Central memory CD8-positive, alpha-beta T cell (primary cell): Measurements from ENCODE around the gene CCDC174.

Experiments
- ATAC-seq: fragments of 150-1000 bp; cut with Tn5 transposase; replicated peaks from 2 replicates; pipeline ENCODE4 v1.10.0; 2022; ENCODE audit warnings: mild to moderate bottlenecking, moderate FRiP score, moderate number of reproducible peaks; ENCODE audit not compliant: poor library complexity, severe bottlenecking; ENCODE audit errors: extremely low read depth
- DNase-seq, 2 donors: peaks; one replicate each; pipeline ENCODE4 v3.0.0; 2021; ENCODE audit warnings: low spot score in 2 of 2
- H3K27ac Mint-ChIP-seq: one replicate; pipeline ENCODE4 v1.8.0; 2022; ENCODE audit warnings: low read depth, mild to moderate bottlenecking, moderate library complexity, mixed read lengths
- H3K27me3 Mint-ChIP-seq: one replicate; pipeline ENCODE4 v1.8.0; 2022; ENCODE audit warnings: mixed read lengths
- H3K36me3 Mint-ChIP-seq: one replicate; pipeline ENCODE4 v1.8.0; 2022; ENCODE audit warnings: mild to moderate bottlenecking, moderate library complexity, mixed read lengths; ENCODE audit not compliant: insufficient read depth
- H3K4me1 Mint-ChIP-seq: one replicate; pipeline ENCODE4 v1.8.0; 2022; ENCODE audit warnings: mixed read lengths
- H3K4me3 Mint-ChIP-seq: one replicate; pipeline ENCODE4 v1.8.0; 2022; ENCODE audit warnings: mild to moderate bottlenecking, moderate library complexity, mixed read lengths
- H3K9me3 Mint-ChIP-seq: one replicate; pipeline ENCODE4 v1.8.0; 2022; ENCODE audit warnings: mixed read lengths

Gene CCDC174

DNA sequence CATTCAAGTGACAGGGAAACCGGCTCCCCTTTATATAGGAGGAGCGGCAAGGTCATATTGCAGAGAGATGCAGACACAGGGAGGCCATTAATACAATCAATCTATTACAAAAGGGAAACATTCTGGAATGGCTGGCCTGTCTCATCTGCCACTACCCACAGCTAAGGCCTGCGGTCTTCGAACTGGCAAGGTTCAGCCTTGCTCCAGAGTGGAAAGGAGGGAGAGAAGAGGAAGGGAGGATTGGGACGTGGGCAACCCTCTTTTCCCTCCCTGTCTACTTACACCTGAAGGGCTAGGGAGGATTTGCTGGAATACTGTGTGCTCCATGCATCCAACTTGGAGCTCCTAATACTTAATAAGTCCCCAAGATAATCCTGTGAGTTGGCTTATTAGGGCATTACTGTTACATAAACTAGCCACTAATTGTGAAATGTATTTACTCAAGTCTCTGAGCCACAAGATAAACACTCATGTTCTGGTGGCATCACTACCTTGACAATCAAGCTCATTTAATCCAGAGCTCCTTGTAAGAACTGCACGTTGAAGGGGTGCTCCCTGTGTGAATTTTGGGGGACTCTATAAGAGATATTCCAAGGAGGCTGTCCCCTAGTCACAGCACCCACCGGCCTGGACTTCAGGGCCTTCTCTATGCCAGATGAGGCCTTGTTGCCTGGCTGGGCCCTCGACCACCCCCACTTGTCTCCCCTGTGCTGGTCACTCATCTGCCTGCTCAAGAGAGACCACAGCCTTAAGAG lies 19.7 kb upstream of the CCDC174 start:
- Mint-ChIP-seq H3K4me1 (no peaks in the 10 kb centered on the region), H3K9me3 (no peaks in the 10 kb centered on the region), H3K27me3 (peaks cover 59% of the 10 kb centered on the region), H3K4me3 (no peak overlapping the region), H3K27ac (no peak overlapping the region), H3K36me3 (no peaks in the 10 kb centered on the region)
- DNase-seq (no peak), ATAC-seq (no peak)

DNA sequence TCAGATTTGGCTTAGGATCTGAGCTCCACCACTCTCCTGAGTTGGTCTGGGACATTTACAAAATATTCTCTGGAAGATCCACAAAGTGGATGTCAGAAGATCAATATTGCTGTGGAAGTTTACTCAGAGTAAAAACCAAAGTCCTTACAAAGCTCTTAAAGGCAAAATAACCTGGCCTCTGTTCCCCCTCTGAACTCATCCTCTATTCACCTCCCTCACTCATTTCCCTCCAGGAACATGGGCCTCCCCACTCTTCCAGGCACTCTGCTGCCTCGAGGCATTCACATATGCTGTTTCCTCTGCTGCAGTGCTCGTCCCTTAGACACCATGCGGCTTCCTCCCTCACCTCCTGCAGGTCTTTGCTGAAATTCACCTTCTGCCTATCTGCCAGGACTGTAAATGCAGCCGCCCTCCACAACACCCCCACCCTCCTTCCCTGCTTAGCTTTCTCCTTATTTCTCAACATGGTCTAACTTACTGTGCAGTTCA lies 19.1 kb upstream of the CCDC174 start:
- ATAC-seq (no peak), DNase-seq (no peak)
- Mint-ChIP-seq H3K9me3 (no peaks in the 10 kb centered on the region), H3K4me3 (no peak overlapping the region), H3K27me3 (peaks cover 59% of the 10 kb centered on the region), H3K4me1 (no peaks in the 10 kb centered on the region), H3K36me3 (no peaks in the 10 kb centered on the region), H3K27ac (no peak overlapping the region)

DNA sequence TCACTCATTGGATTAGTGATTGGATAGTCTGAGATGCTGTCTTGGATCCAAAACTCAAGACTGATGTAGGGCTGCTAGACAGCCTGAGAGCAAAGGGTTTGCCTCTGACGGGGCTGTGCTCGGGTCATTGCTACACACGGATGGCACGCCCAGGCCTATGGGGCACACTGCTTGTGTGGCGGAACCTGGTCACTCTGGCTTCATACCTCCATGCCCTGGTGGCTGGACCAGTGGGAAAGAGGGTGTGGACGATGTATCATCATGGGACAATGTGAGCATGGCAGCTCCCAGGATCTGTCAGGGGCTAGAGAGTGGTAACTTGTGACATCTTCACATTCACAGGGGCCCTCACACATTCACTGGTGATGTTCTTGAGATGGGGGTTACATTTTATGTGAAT lies 18.1 kb upstream of the CCDC174 start:
- Mint-ChIP-seq H3K27me3 (peaks cover 59% of the 10 kb centered on the region), H3K36me3 (no peaks in the 10 kb centered on the region), H3K4me1 (no peaks in the 10 kb centered on the region), H3K9me3 (no peaks in the 10 kb centered on the region), H3K4me3 (no peak overlapping the region), H3K27ac (no peak overlapping the region)
- ATAC-seq (no peak), DNase-seq (no peak)

DNA sequence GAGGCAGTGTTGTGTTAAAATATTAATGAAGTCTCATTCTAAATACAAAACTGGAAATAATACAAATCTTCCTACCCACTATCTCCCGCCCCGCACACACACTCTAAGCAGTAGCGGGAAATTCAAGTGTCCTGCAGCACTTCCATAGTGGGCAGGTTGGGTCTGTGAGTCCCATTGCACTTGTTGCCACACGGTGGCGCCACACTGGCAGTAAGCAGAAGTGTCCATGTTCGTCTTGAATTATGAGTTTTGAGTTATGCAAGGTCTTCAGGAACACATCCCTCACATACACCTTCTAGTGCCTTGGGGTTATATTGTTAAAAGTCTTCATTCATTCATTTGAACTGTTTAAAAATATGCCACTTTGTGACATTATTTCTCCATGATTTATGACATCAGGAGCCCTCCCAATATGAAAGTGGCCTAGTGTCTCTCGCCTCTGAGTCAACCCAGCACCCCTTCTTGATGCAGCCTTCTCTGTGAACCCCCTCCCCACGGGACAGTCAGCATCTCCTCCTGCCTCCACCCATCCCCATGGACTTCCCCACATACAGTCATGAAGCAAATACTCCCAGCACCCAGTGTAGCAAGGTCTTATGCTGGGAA lies 17.6 kb upstream of the CCDC174 start:
- peak; percentile 49 for ATAC-seq
- DNase-seq, result peak; percentile 32 to 35
- Mint-ChIP-seq H3K4me1 (no peaks in the 10 kb centered on the region), H3K9me3 (no peaks in the 10 kb centered on the region), H3K4me3 (no peak overlapping the region), H3K36me3 (no peaks in the 10 kb centered on the region), H3K27ac (no peak overlapping the region), H3K27me3 (peaks cover 59% of the 10 kb centered on the region)

DNA sequence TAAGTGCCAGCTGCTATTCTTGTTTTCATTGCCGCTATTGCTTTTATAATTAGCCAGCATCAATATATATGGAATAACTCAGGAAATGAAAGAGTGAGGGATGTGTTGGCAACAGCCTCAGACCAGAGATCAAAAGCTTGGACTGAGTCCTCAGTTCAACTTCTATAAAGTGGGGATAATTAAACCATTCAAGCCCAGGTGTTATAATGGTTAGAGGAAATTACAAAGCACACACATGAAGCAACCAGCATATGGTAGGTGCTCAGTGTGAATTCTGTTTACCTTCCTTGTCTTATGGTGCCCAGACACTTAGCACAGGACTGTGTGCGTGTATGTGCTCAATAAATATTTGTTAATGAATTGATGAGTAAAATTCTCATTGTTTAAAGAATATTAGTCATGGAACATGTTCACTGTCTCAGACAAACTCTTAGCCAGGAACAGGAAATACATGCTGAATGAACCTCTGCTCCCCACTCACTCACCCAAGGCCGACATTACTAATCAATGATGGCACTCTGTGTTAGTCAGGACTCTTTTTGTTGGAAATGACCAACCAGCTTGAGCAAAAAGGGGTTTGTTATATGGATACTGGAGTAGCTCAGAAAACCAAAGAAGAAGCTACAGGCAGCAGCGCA lies 16.7 kb upstream of the CCDC174 start:
- H3K36me3 Mint-ChIP-seq, result no peaks in the 10 kb centered on the region
- no peak overlapping the region for H3K4me3 Mint-ChIP-seq
- no peak for DNase-seq
- ATAC-seq, result no peak
- no peak overlapping the region for H3K27ac Mint-ChIP-seq
- H3K4me1 Mint-ChIP-seq, result no peaks in the 10 kb centered on the region
- no peaks in the 10 kb centered on the region for H3K9me3 Mint-ChIP-seq
- H3K27me3 Mint-ChIP-seq, result peaks cover 59% of the 10 kb centered on the region

DNA sequence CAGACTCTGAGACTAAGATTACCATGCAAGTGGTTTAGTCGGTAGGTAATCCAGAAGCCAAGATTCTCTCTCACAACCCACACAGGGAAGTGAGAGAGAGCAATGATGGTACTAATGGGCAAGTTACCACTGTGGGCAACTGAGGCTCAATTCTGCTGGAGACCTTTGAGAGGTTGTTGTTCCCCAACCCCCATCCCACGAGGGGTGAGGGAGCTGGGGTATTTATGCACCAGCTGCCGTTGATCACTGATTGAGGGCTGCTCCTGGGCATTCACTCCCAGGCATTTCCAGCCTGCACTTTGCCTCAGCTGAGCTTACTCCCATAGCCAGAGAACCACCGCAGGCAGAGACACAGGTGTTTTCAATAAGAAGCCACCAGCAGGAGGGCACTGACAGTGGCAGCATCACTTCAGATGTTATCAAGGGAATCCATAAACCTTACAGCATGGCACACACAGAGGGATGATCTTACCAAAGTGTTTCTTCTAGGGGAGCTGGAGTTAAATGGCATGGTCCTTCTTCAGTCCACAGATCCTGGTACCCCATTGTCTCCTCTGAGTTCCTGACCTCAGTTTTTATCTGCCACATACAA lies 15.0 kb upstream of the CCDC174 start:
- Mint-ChIP-seq H3K27ac (no peak overlapping the region), H3K4me3 (no peak overlapping the region), H3K36me3 (no peaks in the 10 kb centered on the region), H3K27me3 (peaks cover 69% of the 10 kb centered on the region), H3K9me3 (no peaks in the 10 kb centered on the region), H3K4me1 (no peaks in the 10 kb centered on the region)
- no peak for ATAC-seq
- DNase-seq, result no peak

DNA sequence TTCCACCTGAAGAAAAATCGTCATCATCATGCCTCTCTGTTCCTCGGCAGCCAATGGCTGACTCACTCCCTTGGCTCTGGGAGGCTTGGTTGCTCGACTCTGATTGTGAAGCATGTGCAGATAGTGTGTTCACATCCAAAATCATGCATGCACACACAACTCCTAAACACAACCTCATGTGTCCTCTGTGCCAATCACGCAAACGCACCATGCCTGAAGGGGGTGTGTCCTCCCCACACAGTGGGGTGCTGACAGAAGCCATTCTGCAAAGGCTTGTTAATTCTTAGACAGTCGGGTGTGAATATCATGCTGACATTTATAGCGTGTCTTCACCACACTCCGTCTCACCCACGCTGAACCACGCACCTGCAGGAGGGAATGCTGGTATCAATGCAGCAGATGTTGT lies 11.4 kb upstream of the CCDC174 start:
- H3K27me3 Mint-ChIP-seq, result peaks cover 70% of the 10 kb centered on the region
- H3K4me1 Mint-ChIP-seq, result no peaks in the 10 kb centered on the region
- H3K27ac Mint-ChIP-seq, result no peak overlapping the region
- no peak overlapping the region for H3K4me3 Mint-ChIP-seq
- DNase-seq (no peak), ATAC-seq (no peak)
- no peaks in the 10 kb centered on the region for H3K36me3 Mint-ChIP-seq
- no peaks in the 10 kb centered on the region for H3K9me3 Mint-ChIP-seq

DNA sequence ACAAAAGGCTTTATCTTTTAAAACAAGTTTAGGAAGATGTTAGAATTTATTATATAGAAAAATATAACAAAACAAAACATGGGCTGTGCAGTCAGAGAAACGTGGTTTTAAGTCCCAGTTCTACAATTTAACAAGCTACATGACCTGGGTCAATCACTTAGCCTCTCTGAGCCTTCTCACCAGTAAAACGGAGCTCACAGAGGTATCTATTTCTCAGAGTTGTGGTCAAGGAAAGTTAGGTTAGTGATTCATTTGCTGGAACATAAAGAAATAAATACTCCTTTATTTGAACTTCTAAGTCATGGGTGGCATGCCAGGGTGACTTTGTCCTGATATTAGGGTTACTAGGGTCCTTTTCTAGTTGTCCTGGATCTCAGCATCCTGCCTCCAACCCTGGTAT lies 10.8 kb upstream of the CCDC174 start:
- Mint-ChIP-seq H3K36me3 (no peaks in the 10 kb centered on the region), H3K4me3 (no peak overlapping the region), H3K27ac (no peak overlapping the region), H3K9me3 (no peaks in the 10 kb centered on the region), H3K27me3 (peaks cover 64% of the 10 kb centered on the region), H3K4me1 (no peaks in the 10 kb centered on the region)
- DNase-seq, result no peak
- no peak for ATAC-seq

DNA sequence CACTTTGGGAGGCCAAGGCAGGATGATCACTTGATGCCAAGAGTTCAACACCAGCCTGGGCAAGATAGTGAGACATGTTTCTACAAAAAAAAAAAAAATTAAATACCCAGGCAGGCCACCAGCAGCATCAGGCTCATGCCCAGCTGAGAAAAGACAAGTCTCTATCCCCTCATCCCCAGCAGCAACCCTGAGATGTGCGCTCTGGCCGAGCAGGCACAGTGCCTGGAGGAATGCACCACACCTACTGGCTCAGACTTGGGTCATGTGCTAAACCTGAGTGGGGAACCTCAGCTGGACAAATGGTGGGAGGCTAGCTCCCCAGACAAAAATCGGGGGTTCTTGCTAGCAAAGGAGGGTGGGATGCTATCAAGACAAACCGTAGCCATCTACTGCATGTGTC lies 10.2 kb upstream of the CCDC174 start:
- H3K27ac Mint-ChIP-seq, result no peak overlapping the region
- H3K9me3 Mint-ChIP-seq, result no peaks in the 10 kb centered on the region
- DNase-seq, result no peak
- H3K4me3 Mint-ChIP-seq, result no peak overlapping the region
- peaks cover 58% of the 10 kb centered on the region for H3K27me3 Mint-ChIP-seq
- no peaks in the 10 kb centered on the region for H3K36me3 Mint-ChIP-seq
- peaks cover 5% of the 10 kb centered on the region for H3K4me1 Mint-ChIP-seq
- no peak for ATAC-seq

DNA sequence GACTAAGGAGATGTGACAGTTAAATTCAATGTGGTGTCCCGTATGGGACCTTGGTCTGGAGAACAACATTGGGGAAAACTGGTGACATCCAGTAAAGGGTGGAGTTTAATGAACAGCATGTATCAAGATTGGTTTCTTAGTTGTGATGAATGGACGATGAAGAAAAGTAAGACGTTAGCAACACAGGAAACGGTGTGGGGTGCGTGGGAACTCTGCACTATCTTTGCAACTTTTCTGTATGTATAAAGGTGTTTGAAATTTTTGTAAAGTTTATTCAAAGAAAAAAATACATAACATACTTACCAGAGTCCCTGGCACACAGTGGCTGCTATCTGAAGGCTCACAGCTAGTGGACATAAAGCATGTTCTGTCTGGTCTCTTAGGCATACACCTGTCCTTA lies 6.1 kb upstream of the CCDC174 start:
- DNase-seq (no peak), ATAC-seq (no peak)
- peaks cover 2% of the 10 kb centered on the region for H3K36me3 Mint-ChIP-seq
- H3K9me3 Mint-ChIP-seq, result no peaks in the 10 kb centered on the region
- peaks cover 17% of the 10 kb centered on the region for H3K27me3 Mint-ChIP-seq
- no peak overlapping the region for H3K27ac Mint-ChIP-seq
- no peak overlapping the region for H3K4me3 Mint-ChIP-seq
- H3K4me1 Mint-ChIP-seq, result peaks cover 12% of the 10 kb centered on the region

DNA sequence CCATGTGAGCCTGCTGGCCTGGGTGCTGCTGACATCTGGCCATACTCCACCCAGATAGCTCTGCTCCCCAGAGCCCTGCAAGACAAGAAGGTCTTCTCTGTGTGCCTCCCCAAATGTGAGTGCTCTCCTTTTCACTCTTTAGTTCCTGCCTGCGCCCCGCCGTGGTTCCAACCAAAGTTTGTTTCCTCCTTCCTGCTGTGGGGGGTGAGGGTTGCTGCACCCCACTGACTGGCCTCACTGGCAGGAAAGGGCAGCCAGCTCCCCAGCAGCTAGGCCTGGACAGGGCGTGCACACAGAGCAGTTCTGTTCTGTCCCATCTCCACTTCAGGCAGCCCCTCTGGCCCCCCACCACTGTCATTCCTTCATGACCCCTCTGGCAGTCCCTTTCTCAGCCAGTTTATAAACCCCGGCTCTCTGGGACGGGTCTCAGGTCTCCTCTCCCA lies 5.4 kb upstream of the CCDC174 start:
- Mint-ChIP-seq H3K9me3 (no peaks in the 10 kb centered on the region), H3K4me1 (peaks cover 15% of the 10 kb centered on the region), H3K36me3 (peaks cover 2% of the 10 kb centered on the region), H3K27me3 (peaks cover 11% of the 10 kb centered on the region), H3K27ac (no peak overlapping the region), H3K4me3 (no peak overlapping the region)
- ATAC-seq (no peak), DNase-seq (no peak)

DNA sequence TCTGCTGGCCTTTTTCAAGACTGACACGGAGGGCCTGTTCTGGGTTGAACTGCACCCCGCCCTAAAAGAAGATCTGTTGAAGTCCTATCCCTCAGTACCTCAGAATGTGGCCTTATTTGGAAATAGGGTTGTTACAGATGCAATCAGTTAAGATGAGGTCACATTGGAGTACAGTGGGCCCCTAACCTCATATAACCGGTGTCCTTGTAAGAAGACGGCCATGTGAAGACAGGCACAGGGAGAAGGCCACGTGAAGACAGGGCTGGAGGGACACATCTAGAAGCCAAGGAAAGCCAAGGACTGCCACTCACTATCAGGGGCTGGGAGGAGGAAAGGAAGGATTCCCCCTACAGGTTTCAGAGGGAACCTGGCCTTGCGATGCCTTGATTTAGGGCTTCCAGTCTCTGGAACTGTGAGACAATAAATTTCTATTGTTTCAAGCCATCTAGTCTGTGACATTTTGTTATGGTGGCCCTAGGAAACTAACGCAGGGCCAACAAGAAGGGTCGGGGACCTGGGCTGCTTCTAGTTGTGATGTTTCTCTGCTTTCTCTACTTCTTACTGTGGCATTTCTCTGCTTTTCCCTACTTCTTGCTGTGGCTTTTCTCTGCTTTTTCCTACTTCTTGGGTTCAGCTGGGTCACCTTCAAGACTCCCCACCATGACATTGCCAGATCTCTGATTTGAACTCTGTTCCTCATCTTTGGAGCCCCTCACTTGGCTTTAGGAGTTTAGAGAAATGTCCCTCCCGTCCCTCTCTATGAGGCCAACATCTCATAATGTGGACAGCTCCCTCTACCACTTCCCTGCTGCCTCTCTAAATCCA lies 4.8 kb upstream of the CCDC174 start:
- peaks cover 15% of the 10 kb centered on the region for H3K4me1 Mint-ChIP-seq
- no peak overlapping the region for H3K4me3 Mint-ChIP-seq
- no peak for DNase-seq
- peaks cover 11% of the 10 kb centered on the region for H3K27me3 Mint-ChIP-seq
- H3K9me3 Mint-ChIP-seq, result no peaks in the 10 kb centered on the region
- peak overlapping the region; percentile 17 for H3K27ac Mint-ChIP-seq
- peaks cover 6% of the 10 kb centered on the region for H3K36me3 Mint-ChIP-seq
- ATAC-seq, result no peak
